Activated CD4-positive, alpha-beta T cell treated with anti-CD3 and anti-CD28 coated beads, Interleukin-2, amount 10 ng/mL, durations not matched to agents 24 days and 14 days (primary cell): ENCODE results near the gene SLC25A51. TPM values are rescaled to one million over a fixed set of nuclear protein-coding genes. Genes with fewer than 3 reads are reported as not detected.
"Not testable (repeated sequence)": the region's sequence is repeated elsewhere in the genome, so short reads cannot be mapped to it uniquely, and the experiment has no call there.

Experiments used
- DNase-seq: peaks from one replicate; pipeline ENCODE4 v3.0.0; 2022
- H3K27ac Mint-ChIP-seq: one replicate; pipeline ENCODE4 v1.8.0; 2022; ENCODE audit warnings: mild to moderate bottlenecking, mixed read lengths
- H3K27me3 Mint-ChIP-seq: one replicate; pipeline ENCODE4 v1.8.0; 2022; ENCODE audit warnings: mixed read lengths
- H3K36me3 Mint-ChIP-seq: one replicate; pipeline ENCODE4 v1.8.0; 2022; ENCODE audit warnings: low read depth, mild to moderate bottlenecking, mixed read lengths
- H3K4me1 Mint-ChIP-seq: one replicate; pipeline ENCODE4 v1.8.0; 2021; ENCODE audit warnings: mixed read lengths
- H3K4me3 Mint-ChIP-seq: one replicate; pipeline ENCODE4 v1.8.0; 2022; ENCODE audit warnings: mild to moderate bottlenecking, moderate library complexity, mixed read lengths
- H3K9me3 Mint-ChIP-seq: one replicate; pipeline ENCODE4 v1.8.0; 2021; ENCODE audit warnings: mixed read lengths
- intact Hi-C: fragments of 100-400 bp; cut with micrococcal nuclease; formaldehyde crosslinking; loops from one replicate; pipeline ENCODE4 v1.15.1; 2023
- total RNA-seq: library from RNA; stranded (reverse); gene quantifications from 2 replicates; pipeline ENCODE4 v1.2.3, GENCODE V29; 2022

Gene SLC25A51
- total RNA-seq, 1 donor from 2014 or later, result 32.0 TPM

- not testable (repeated sequence) for H3K9me3 Mint-ChIP-seq, H3K27me3 Mint-ChIP-seq, H3K4me3 Mint-ChIP-seq, DNase-seq, H3K27ac Mint-ChIP-seq, H3K4me1 Mint-ChIP-seq, H3K36me3 Mint-ChIP-seq
- intact Hi-C loops, result loop anchor here (10.0 kb wide), 1 partner anchor 485 kb away; the partner anchor contains the start of gene ALDH1B1
Observed at GRCh38 chr9:37909836-37910235, 5.9 kb upstream of the SLC25A51 start.

DNA sequence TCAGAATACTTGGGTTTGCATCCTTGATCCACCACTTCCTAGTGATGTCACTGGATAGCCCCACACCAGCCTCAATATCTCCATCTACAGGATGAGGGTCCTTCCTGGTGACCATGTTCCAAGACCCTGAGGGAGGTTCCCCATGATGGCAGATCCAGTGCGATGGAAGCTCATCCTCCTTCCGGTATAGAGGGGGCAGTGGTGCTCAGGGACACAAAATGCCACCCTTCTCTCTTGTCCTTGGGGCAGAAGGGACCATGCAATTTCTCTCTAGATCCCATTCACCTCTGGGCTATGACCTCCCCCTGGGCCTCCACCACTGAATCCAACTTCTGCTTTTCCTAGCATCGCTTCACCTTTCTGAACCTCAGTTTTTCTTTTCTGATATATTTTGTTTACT, 5.4 kb upstream of the SLC25A51 start:
- intact Hi-C loops, result loop anchor here (10.0 kb wide), 1 partner anchor 485 kb away; the partner anchor contains the start of gene ALDH1B1
- Mint-ChIP-seq H3K4me3 (no peak overlapping the region), H3K4me1 (peaks cover 9% of the 10 kb centered on the region), H3K9me3 (no peaks in the 10 kb centered on the region), H3K27me3 (peaks cover 9% of the 10 kb centered on the region), H3K36me3 (no peaks in the 10 kb centered on the region), H3K27ac (no peak overlapping the region)
- DNase-seq, result no peak

- DNase-seq, result no peak
Observed at GRCh38 chr9:37908698-37909186, 4.8 kb upstream of the SLC25A51 start.

GRCh38 chr9:37908283-37908682, 4.4 kb upstream of the SLC25A51 start:
- Mint-ChIP-seq H3K4me1 (peaks cover 6% of the 10 kb centered on the region), H3K36me3 (no peaks in the 10 kb centered on the region), H3K9me3 (no peaks in the 10 kb centered on the region), H3K4me3 (no peak overlapping the region), H3K27ac (no peak overlapping the region), H3K27me3 (peaks cover 9% of the 10 kb centered on the region)
- no peak for DNase-seq
- intact Hi-C loops, result loop anchor here (10.0 kb wide), 1 partner anchor 487 kb away; the partner anchor contains the start of gene ALDH1B1

More at GRCh38 chr9:37908698-37909186, 4.8 kb upstream of the SLC25A51 start:
- H3K27ac Mint-ChIP-seq, result no peak overlapping the region
- intact Hi-C loops, result loop anchor here (10.0 kb wide), 1 partner anchor 486 kb away; the partner anchor contains the start of gene ALDH1B1
- no peaks in the 10 kb centered on the region for H3K36me3 Mint-ChIP-seq
- no peaks in the 10 kb centered on the region for H3K9me3 Mint-ChIP-seq
- H3K4me3 Mint-ChIP-seq, result no peak overlapping the region
- peaks cover 9% of the 10 kb centered on the region for H3K4me1 Mint-ChIP-seq
- H3K27me3 Mint-ChIP-seq, result peaks cover 9% of the 10 kb centered on the region

- intact Hi-C loops, result loop anchor here (10.0 kb wide), 1 partner anchor 488 kb away; the partner anchor contains the start of gene ALDH1B1
- peaks cover 17% of the 10 kb centered on the region for H3K4me1 Mint-ChIP-seq
- H3K9me3 Mint-ChIP-seq, result no peaks in the 10 kb centered on the region
- no peak overlapping the region for H3K4me3 Mint-ChIP-seq
- peaks cover 9% of the 10 kb centered on the region for H3K27me3 Mint-ChIP-seq
- H3K27ac Mint-ChIP-seq, result no peak overlapping the region
- no peak for DNase-seq
- no peaks in the 10 kb centered on the region for H3K36me3 Mint-ChIP-seq
Observed at GRCh38 chr9:37906312-37907239, 2.6 kb upstream of the SLC25A51 start.

- DNase-seq, result no peak
- Mint-ChIP-seq H3K36me3 (no peaks in the 10 kb centered on the region), H3K4me3 (no peak overlapping the region), H3K4me1 (peaks cover 18% of the 10 kb centered on the region), H3K27me3 (peaks cover 9% of the 10 kb centered on the region), H3K9me3 (no peaks in the 10 kb centered on the region), H3K27ac (no peak overlapping the region)
- intact Hi-C loops, result loop anchor here (2.0 to 10.0 kb wide), 4 partner anchors 105 to 489 kb away; partner anchors contain the start of genes ALDH1B1, DCAF10 and SHB
Observed at GRCh38 chr9:37905776-37906175, 1.8 kb upstream of the SLC25A51 start.

- intact Hi-C loops, result loop anchor here (2.0 to 10.0 kb wide), 4 partner anchors 104 to 490 kb away; partner anchors contain the start of genes ALDH1B1, DCAF10 and SHB
- H3K27ac Mint-ChIP-seq, result no peak overlapping the region
- H3K4me1 Mint-ChIP-seq, result peaks cover 20% of the 10 kb centered on the region
- no peak for DNase-seq
- H3K27me3 Mint-ChIP-seq, result peaks cover 9% of the 10 kb centered on the region
- peak overlapping the region; percentile 90 for H3K4me3 Mint-ChIP-seq
- H3K9me3 Mint-ChIP-seq, result no peaks in the 10 kb centered on the region
- H3K36me3 Mint-ChIP-seq, result no peaks in the 10 kb centered on the region
Observed at GRCh38 chr9:37905131-37905505, 1.2 kb upstream of the SLC25A51 start.

GRCh38 chr9:37904445-37905130, 661 bp upstream of the SLC25A51 start:
- peak overlapping the region; percentile 95 for H3K27ac Mint-ChIP-seq
- DNase-seq, result no peak
- H3K9me3 Mint-ChIP-seq, result no peaks in the 10 kb centered on the region
- intact Hi-C loops, result loop anchor here (1.0 to 10.0 kb wide), 8 partner anchors 48 to 490 kb away; partner anchors contain the start of genes ALDH1B1, DCAF10, EXOSC3 and POLR1E
- H3K4me1 Mint-ChIP-seq, result peaks cover 20% of the 10 kb centered on the region
- H3K4me3 Mint-ChIP-seq, result peak overlapping the region; percentile 90
- peaks cover 9% of the 10 kb centered on the region for H3K27me3 Mint-ChIP-seq
- peaks cover 1% of the 10 kb centered on the region for H3K36me3 Mint-ChIP-seq

- intact Hi-C loops, result loop anchor here (2.0 to 10.0 kb wide), 3 partner anchors 49 to 492 kb away; partner anchors contain the start of genes ALDH1B1 and TRMT10B
- DNase-seq, result peak; percentile 62
Observed at GRCh38 chr9:37902796-37903646, 906 bp downstream of the SLC25A51 start.

DNA sequence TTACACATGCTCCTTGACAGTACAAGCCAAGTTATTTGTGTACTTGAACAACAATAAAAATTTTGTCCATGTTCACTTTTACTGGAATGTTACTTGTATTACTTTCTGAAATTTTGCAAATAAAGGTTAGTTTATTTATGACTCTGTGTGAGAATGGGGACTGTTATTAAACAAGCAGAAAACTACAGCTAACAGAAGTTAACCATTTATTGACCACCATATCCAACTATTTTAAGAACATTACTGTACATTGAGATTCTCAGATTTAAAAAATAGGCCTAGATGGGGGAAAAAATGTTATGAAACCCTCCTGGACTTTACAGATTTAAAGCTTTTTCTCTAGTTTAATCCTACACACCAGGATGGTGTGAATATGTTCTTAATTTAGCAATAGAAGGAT, 1.8 kb downstream of the SLC25A51 start:
- Mint-ChIP-seq H3K4me1 (peaks cover 20% of the 10 kb centered on the region), H3K36me3 (peaks cover 13% of the 10 kb centered on the region), H3K4me3 (peak overlapping the region; percentile 26), H3K27ac (no peak overlapping the region), H3K27me3 (peaks cover 9% of the 10 kb centered on the region), H3K9me3 (no peaks in the 10 kb centered on the region)
- DNase-seq, result no peak
- intact Hi-C loops, result loop anchor here (2.0 to 10.0 kb wide), 3 partner anchors 50 to 493 kb away; partner anchors contain the start of genes ALDH1B1 and TRMT10B

More at GRCh38 chr9:37902796-37903646, 906 bp downstream of the SLC25A51 start:
- peak overlapping the region; percentile 90 for H3K4me3 Mint-ChIP-seq
- H3K27me3 Mint-ChIP-seq, result peaks cover 9% of the 10 kb centered on the region
- H3K27ac Mint-ChIP-seq, result peak overlapping the region; percentile 90
- no peaks in the 10 kb centered on the region for H3K9me3 Mint-ChIP-seq
- peaks cover 9% of the 10 kb centered on the region for H3K36me3 Mint-ChIP-seq
- peaks cover 18% of the 10 kb centered on the region for H3K4me1 Mint-ChIP-seq

GRCh38 chr9:37899041-37899440, 4.9 kb downstream of the SLC25A51 start:
- DNase-seq, result no peak
- Mint-ChIP-seq H3K9me3 (no peaks in the 10 kb centered on the region), H3K27ac (no peak overlapping the region), H3K36me3 (peaks cover 37% of the 10 kb centered on the region), H3K4me3 (no peak overlapping the region), H3K27me3 (no peaks in the 10 kb centered on the region), H3K4me1 (peaks cover 16% of the 10 kb centered on the region)
- intact Hi-C loops, result no loop called here

DNA sequence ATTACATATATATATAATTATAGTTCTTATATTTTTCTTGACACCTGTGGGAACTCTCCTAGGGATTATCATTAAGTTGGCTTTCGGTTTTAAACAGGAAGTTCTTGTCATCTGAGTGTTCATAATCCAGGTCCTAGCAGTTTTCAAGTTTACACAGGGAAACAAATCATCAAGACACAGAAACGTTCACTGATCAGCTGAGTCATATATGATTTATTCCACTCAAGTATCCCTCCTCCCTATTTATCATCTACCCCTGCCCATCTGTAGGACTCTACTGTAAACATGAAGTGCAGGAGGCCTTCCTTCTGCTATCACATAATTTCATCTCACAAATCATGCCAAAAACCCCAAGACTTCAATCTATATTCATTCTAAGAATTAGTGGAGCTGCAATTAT, 6.3 kb downstream of the SLC25A51 start:
- no peaks in the 10 kb centered on the region for H3K9me3 Mint-ChIP-seq
- no peak for DNase-seq
- H3K36me3 Mint-ChIP-seq, result peaks cover 47% of the 10 kb centered on the region
- H3K27me3 Mint-ChIP-seq, result no peaks in the 10 kb centered on the region
- no peak overlapping the region for H3K4me3 Mint-ChIP-seq
- peaks cover 14% of the 10 kb centered on the region for H3K4me1 Mint-ChIP-seq
- H3K27ac Mint-ChIP-seq, result no peak overlapping the region
- intact Hi-C loops, result no loop called here

DNA sequence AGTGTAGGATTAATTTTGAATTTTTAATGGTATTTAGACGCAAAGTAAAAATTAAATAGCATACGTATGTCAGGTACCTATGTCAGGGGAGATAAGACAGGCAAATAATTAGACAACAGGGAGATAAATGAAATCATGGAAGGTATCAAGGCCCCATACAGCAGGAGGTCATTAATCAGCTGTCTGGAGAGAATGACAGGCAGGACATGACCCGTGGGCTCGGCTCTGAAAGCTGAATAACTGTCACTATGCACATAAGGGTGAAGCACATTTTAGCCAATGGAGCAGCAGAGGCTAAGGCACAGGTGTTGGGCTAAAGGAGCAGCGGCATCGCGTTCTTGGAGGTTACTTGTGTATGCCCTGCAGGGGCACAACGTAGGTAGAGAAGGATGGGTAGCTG, 11.9 kb downstream of the SLC25A51 start:
- no peaks in the 10 kb centered on the region for H3K27me3 Mint-ChIP-seq
- no peak overlapping the region for H3K27ac Mint-ChIP-seq
- peaks cover 62% of the 10 kb centered on the region for H3K36me3 Mint-ChIP-seq
- H3K9me3 Mint-ChIP-seq, result no peaks in the 10 kb centered on the region
- no peak overlapping the region for H3K4me3 Mint-ChIP-seq
- DNase-seq, result no peak
- intact Hi-C loops, result no loop called here
- H3K4me1 Mint-ChIP-seq, result peaks cover 3% of the 10 kb centered on the region
